Astrocyte (in vitro differentiated cells and primary cell): ENCODE data around the gene ZNF816. TPM values are rescaled to one million over a fixed set of nuclear protein-coding genes. Genes with fewer than 3 reads are reported as not detected.

Experiments used
- DNase-seq: peaks from one replicate; pipeline ENCODE4 v3.0.0-alpha.2; 2010; ENCODE audit warnings: low read depth
- FAIRE-seq: peaks from 2 replicates; lab custom pipeline; 2011; peaks lifted over from hg19 to GRCh38; lab: Jason Lieb, UNC
- H2AFZ ChIP-seq: 2 replicates; pipeline ENCODE4 v1.6.0; 2012; ENCODE audit warnings: low read depth, low read length, inconsistent platforms
- H3K27ac ChIP-seq: 2 replicates; pipeline ENCODE4 v1.5.1; 2011; ENCODE audit warnings: low read depth, low read length, inconsistent platforms
- H3K27me3 ChIP-seq: 2 replicates; pipeline ENCODE4 v1.6.0; 2011; ENCODE audit warnings: low read length, inconsistent platforms; ENCODE audit not compliant: insufficient read depth
- H3K36me3 ChIP-seq: 2 replicates; pipeline ENCODE4 v1.5.1; 2011; ENCODE audit warnings: low read length, inconsistent platforms; ENCODE audit not compliant: insufficient read depth
- H3K4me1 ChIP-seq: 2 replicates; pipeline ENCODE4 v1.5.1; 2011; ENCODE audit warnings: low read length, inconsistent platforms; ENCODE audit not compliant: insufficient read depth
- H3K4me2 ChIP-seq: 2 replicates; pipeline ENCODE4 v1.6.0; 2012; ENCODE audit warnings: low read length, inconsistent platforms
- H3K4me3 ChIP-seq: 2 replicates; pipeline ENCODE4 v1.5.1; 2011; ENCODE audit warnings: low read depth, mild to moderate bottlenecking, low read length, inconsistent platforms; ENCODE audit not compliant: insufficient read depth
- H3K79me2 ChIP-seq: 2 replicates; pipeline ENCODE4 v1.6.0; 2012; ENCODE audit warnings: mild to moderate bottlenecking, low read length, inconsistent platforms; ENCODE audit not compliant: insufficient read depth
- H3K9ac ChIP-seq: 2 replicates; pipeline ENCODE4 v1.6.0; 2012; ENCODE audit warnings: mild to moderate bottlenecking, low read length, inconsistent platforms
- H3K9me3 ChIP-seq: 2 replicates; pipeline ENCODE4 v1.5.1; 2012; ENCODE audit warnings: low read depth, mild to moderate bottlenecking, low read length, inconsistent platforms; ENCODE audit not compliant: insufficient read depth
- H4K20me1 ChIP-seq: 2 replicates; pipeline ENCODE4 v1.6.0; 2012; ENCODE audit warnings: low read length, inconsistent platforms; ENCODE audit not compliant: insufficient read depth
- H3K27ac Mint-ChIP-seq: one replicate; pipeline ENCODE4 v1.8.0; 2021; ENCODE audit warnings: mild to moderate bottlenecking, mixed read lengths; ENCODE audit not compliant: unreplicated experiment
- H3K27me3 Mint-ChIP-seq: one replicate; pipeline ENCODE4 v1.8.0; 2021; ENCODE audit warnings: low read depth, mixed read lengths; ENCODE audit not compliant: unreplicated experiment
- H3K36me3 Mint-ChIP-seq: one replicate; pipeline ENCODE4 v1.8.0; 2021; ENCODE audit warnings: low read depth, mixed read lengths; ENCODE audit not compliant: unreplicated experiment
- H3K4me1 Mint-ChIP-seq: one replicate; pipeline ENCODE4 v1.8.0; 2021; ENCODE audit warnings: low read depth, mixed read lengths; ENCODE audit not compliant: unreplicated experiment
- H3K4me3 Mint-ChIP-seq: one replicate; pipeline ENCODE4 v1.8.0; 2021; ENCODE audit warnings: mild to moderate bottlenecking, moderate library complexity, mixed read lengths; ENCODE audit not compliant: unreplicated experiment
- H3K9me3 Mint-ChIP-seq: one replicate; pipeline ENCODE4 v1.8.0; 2021; ENCODE audit warnings: mild to moderate bottlenecking, mixed read lengths; ENCODE audit not compliant: unreplicated experiment
- EZH2 ChIP-seq: IDR thresholded peaks from 2 replicates; pipeline ENCODE4 v1.6.1; 2012; ENCODE audit warnings: mild to moderate bottlenecking, low read length, inconsistent platforms; ENCODE audit not compliant: insufficient read depth
- total RNA-seq: library from RNA; stranded (reverse); gene quantifications from 2 replicates; pipeline ENCODE4 v1.2.1, GENCODE V29; 2021
- TF ChIP-seq, protein P1 (sequence below): IDR thresholded peaks from 2 replicates; pipeline ENCODE4 v1.5.1; 2011; ENCODE audit warnings: low read depth, mild to moderate bottlenecking, inconsistent platforms, low read length, moderate library complexity; ENCODE audit not compliant: insufficient read depth

The ZNF816 gene
- total RNA-seq, 1 donor from 2014 or later = 12.2 TPM

DNA sequence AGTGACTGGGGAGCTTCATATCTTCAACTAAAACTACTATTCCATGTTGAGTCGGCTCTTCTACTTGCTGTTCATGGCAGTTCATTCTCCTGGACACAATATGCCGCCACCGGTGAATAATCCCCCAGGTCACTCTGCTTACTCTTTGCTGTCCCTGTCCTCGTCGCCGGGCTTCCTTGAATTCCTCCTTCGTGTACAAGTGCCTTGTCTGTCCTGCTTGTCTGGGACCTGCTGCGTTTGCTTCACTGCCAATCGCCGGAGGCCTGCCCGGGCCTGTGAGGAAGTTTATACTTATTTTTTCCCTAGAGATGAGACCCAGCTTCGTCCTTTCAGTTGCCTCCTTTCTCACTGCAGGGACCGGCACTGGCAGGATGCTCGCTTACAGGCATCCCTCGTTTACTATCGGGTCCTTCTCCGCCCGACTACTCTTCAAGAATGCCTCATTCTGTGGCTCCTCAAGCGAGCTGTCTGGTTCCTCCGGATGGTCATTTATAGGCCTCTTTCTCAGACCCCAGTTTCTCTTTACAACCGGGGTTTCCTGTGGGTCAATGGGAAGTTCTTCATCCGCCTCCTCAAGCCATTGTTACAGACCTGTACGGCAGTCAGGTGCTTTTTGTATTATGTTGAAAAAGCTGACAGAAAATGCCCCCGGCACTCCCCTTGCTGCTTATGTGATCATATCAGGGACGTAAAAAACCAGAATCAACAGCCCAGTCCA is 45.5 kb upstream of the ZNF816 start:
- no peak overlapping the region for H3K9ac ChIP-seq
- no peak overlapping the region for H3K4me3 ChIP-seq
- Mint-ChIP-seq H3K36me3 (peaks cover 21% of the 10 kb centered on the region), H3K9me3 (peaks cover 3% of the 10 kb centered on the region), H3K4me1 (peaks cover 2% of the 10 kb centered on the region), H3K27ac (no peak overlapping the region), H3K27me3 (no peaks in the 10 kb centered on the region), H3K4me3 (no peak overlapping the region)
- H2AFZ ChIP-seq = no peak overlapping the region
- H3K4me2 ChIP-seq = no peak overlapping the region
- TF ChIP-seq EZH2 = no peak
- TF ChIP-seq, protein P1, sequence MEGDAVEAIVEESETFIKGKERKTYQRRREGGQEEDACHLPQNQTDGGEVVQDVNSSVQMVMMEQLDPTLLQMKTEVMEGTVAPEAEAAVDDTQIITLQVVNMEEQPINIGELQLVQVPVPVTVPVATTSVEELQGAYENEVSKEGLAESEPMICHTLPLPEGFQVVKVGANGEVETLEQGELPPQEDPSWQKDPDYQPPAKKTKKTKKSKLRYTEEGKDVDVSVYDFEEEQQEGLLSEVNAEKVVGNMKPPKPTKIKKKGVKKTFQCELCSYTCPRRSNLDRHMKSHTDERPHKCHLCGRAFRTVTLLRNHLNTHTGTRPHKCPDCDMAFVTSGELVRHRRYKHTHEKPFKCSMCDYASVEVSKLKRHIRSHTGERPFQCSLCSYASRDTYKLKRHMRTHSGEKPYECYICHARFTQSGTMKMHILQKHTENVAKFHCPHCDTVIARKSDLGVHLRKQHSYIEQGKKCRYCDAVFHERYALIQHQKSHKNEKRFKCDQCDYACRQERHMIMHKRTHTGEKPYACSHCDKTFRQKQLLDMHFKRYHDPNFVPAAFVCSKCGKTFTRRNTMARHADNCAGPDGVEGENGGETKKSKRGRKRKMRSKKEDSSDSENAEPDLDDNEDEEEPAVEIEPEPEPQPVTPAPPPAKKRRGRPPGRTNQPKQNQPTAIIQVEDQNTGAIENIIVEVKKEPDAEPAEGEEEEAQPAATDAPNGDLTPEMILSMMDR = no peak
- FAIRE-seq (no peak), DNase-seq (no peak)
- H3K27ac ChIP-seq = no peak overlapping the region
- H4K20me1 ChIP-seq = no peaks in the 10 kb centered on the region
- H3K36me3 ChIP-seq = no peaks in the 10 kb centered on the region
- H3K9me3 ChIP-seq = peaks cover 11% of the 10 kb centered on the region
- H3K27me3 ChIP-seq = no peaks in the 10 kb centered on the region
- no peaks in the 10 kb centered on the region for H3K4me1 ChIP-seq
- no peaks in the 10 kb centered on the region for H3K79me2 ChIP-seq

DNA sequence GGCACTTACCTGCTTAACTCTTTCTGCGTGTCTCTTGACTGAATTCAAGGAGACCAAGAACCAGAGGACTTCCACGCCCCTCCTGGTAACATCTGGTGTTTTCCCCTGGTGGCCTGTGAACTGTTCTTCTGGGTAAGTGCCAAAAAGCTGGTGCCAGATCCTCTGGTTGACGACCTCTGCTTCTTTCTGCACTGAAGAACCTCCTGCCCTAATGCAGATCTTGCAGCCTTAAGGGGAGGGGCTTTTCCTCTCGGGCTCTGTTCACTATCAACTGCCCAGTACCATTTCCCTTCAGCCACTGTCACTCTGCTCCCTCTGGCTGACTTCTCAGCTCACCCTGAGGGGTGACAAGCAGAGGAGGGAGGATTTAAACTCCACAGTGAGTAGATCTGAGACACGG is 44.9 kb upstream of the ZNF816 start:
- FAIRE-seq = no peak

More for the DNA sequence above, 44.9 kb upstream of the ZNF816 start:
- Mint-ChIP-seq H3K27me3 (no peaks in the 10 kb centered on the region), H3K4me3 (no peak overlapping the region), H3K9me3 (peaks cover 3% of the 10 kb centered on the region), H3K36me3 (peaks cover 21% of the 10 kb centered on the region), H3K27ac (no peak overlapping the region), H3K4me1 (peaks cover 2% of the 10 kb centered on the region)
- Histone ChIP-seq H3K4me3 (no peak overlapping the region), H3K9ac (no peak overlapping the region), H3K27ac (no peak overlapping the region), H3K4me2 (no peak overlapping the region), H4K20me1 (no peaks in the 10 kb centered on the region), H3K79me2 (no peaks in the 10 kb centered on the region), H2AFZ (no peak overlapping the region), H3K4me1 (no peaks in the 10 kb centered on the region), H3K9me3 (peaks cover 11% of the 10 kb centered on the region), H3K27me3 (no peaks in the 10 kb centered on the region), H3K36me3 (no peaks in the 10 kb centered on the region)
- TF ChIP-seq, protein P1 = no peak
- TF ChIP-seq EZH2 = no peak
- no peak for DNase-seq
